K562 (cell line): ENCODE results near the gene FANCI. TPM values are rescaled to one million over a fixed set of nuclear protein-coding genes. Genes with fewer than 3 reads are reported as not detected.

ENCODE experiments used
- AFF4 ChIP-seq: sonication (generic); formaldehyde crosslinking; IDR thresholded peaks from 2 replicates; pipeline ENCODE4 v1.8.0; 2023; ENCODE audit warnings: mild to moderate bottlenecking, missing genetic modification reagents
- BRF1 ChIP-seq: IDR thresholded peaks from 3 replicates; pipeline ENCODE4 v1.6.1; 2011; ENCODE audit warnings: borderline replicate concordance, mild to moderate bottlenecking; ENCODE audit not compliant: insufficient read length; ENCODE audit errors: extremely low read depth
- C11orf30 ChIP-seq: fragments of 450-650 bp; IDR thresholded peaks from 2 replicates; pipeline ENCODE4 v1.6.1; 2016; ENCODE audit warnings: low read depth, mild to moderate bottlenecking
- DMBX1 ChIP-seq: fragments of 250-450 bp; sonication (Bioruptor Pico); IDR thresholded peaks from 2 replicates; pipeline ENCODE4 v1.8.0; 2022; ENCODE audit warnings: inconsistent platforms, mild to moderate bottlenecking, moderate library complexity, borderline replicate concordance
- E2F8 ChIP-seq: fragments of 450-650 bp; IDR thresholded peaks from 2 replicates; pipeline ENCODE4 v1.7.1; 2018; ENCODE audit warnings: mild to moderate bottlenecking, low read depth; ENCODE audit not compliant: partially characterized antibody
- ESRRB ChIP-seq: fragments of 250-450 bp; sonication (Bioruptor Pico); IDR thresholded peaks from 2 replicates; pipeline ENCODE4 v1.5.0; 2020; ENCODE audit warnings: mild to moderate bottlenecking, moderate library complexity, borderline replicate concordance
- GTF3C2 ChIP-seq: IDR thresholded peaks from 3 replicates; pipeline ENCODE4 v1.6.1; 2011; ENCODE audit warnings: borderline replicate concordance, mild to moderate bottlenecking, moderate library complexity; ENCODE audit not compliant: insufficient read length; ENCODE audit errors: extremely low read depth
- MIER1 ChIP-seq: fragments of 450-650 bp; IDR thresholded peaks from 2 replicates; pipeline ENCODE4 v1.6.1; 2016; ENCODE audit warnings: antibody characterized with exemption, mild to moderate bottlenecking, low read depth
- POLR2AphosphoS2 ChIP-seq: IDR thresholded peaks from 2 replicates; pipeline ENCODE4 v1.6.1; 2012; ENCODE audit warnings: low read length, improper control_type of control experiment
- RBM34 ChIP-seq: fragments of 200-400 bp; formaldehyde crosslinking; IDR thresholded peaks from 2 replicates; pipeline ENCODE4 v1.6.1; 2018; ENCODE audit warnings: low read length, borderline replicate concordance; ENCODE audit not compliant: insufficient read depth
- TAF9B ChIP-seq: fragments of 450-650 bp; IDR thresholded peaks from 2 replicates; pipeline ENCODE4 v1.6.1; 2018; ENCODE audit warnings: mild to moderate bottlenecking; ENCODE audit not compliant: partially characterized antibody
- TEAD2 ChIP-seq: fragments of 450-650 bp; IDR thresholded peaks from 2 replicates; pipeline ENCODE4 v1.6.1; 2016; ENCODE audit warnings: missing genetic modification characterization, control low read depth, missing compliant biosample characterization
- THRA ChIP-seq: fragments of 450-650 bp; IDR thresholded peaks from 2 replicates; pipeline ENCODE4 v1.6.1; 2017; ENCODE audit warnings: mild to moderate bottlenecking, moderate library complexity
- ZNF140 ChIP-seq: fragments of 250-450 bp; sonication (Bioruptor Pico); IDR thresholded peaks from 2 replicates; pipeline ENCODE4 v1.8.0; 2021; ENCODE audit warnings: moderate library complexity, mild to moderate bottlenecking, inconsistent platforms
- ZNF217 ChIP-seq: sonication (generic); formaldehyde crosslinking; IDR thresholded peaks from 2 replicates; pipeline ENCODE4 v1.8.0; 2022; ENCODE audit warnings: mild to moderate bottlenecking, missing genetic modification reagents
- ZSCAN29 ChIP-seq: fragments of 450-650 bp; IDR thresholded peaks from 2 replicates; pipeline ENCODE4 v1.6.1; 2017
- polyA plus RNA-seq, 8 experiments: library from polyadenylated mRNA; depleted of rRNA in 4 of 8; stranded (reverse) in 5 of 8; unstranded in 3 of 8; fragments of >200 nt; fragmentation: Nextera tagmentation in 2 of 8; fragmentation: Illumina TruSeq in 1 of 8; extraction: Ambion mirVana in 2 of 8; extraction: Trizol in 1 of 8; gene quantifications; 2 replicates each; pipeline versions ENCODE4 v1.2.1 to v1.2.3, GENCODE V29; 2011 to 2014; ENCODE audit warnings: inconsistent platforms in 1 of 8, missing spikeins in 1 of 8
- total RNA-seq, 7 experiments: library from RNA; depleted of rRNA in 6 of 7; stranded (reverse); fragments of >200 nt in 6 of 7; fragmentation: Illumina TruSeq in 2 of 7; extraction: Trizol in 2 of 7; gene quantifications; 2 replicates each; pipeline versions ENCODE4 v1.2.1 to v1.2.3, GENCODE V29; 2011 to 2021; ENCODE audit warnings: low replicate concordance in 1 of 7

The FANCI gene
- total and polyA plus RNA-seq, 9 of the 15 experiments (the other 6 are each of a cell fraction or from before 2014, with no cell fraction given): 72.1 to 165 (median 131) TPM

- TF ChIP-seq ZNF140 (CRISPR knock-in tag): no peak
- peak; percentile 13; the same call in 1 of the 2 replicates for TF ChIP-seq DMBX1
- no peak for TF ChIP-seq RBM34
- no peak for TF ChIP-seq THRA
- no peak; the same call in 1 of the 2 replicates for TF ChIP-seq AFF4
- no peak for TF ChIP-seq TEAD2
- no peak for TF ChIP-seq MIER1
- TF ChIP-seq ZSCAN29: peak; percentile 85
- TF ChIP-seq GTF3C2: peak; percentile 96
- peak; percentile 83 for TF ChIP-seq TAF9B
- TF ChIP-seq BRF1: peak; percentile 84
- peak; percentile 62 for TF ChIP-seq C11orf30
- peak; percentile 52; the same call in 1 of the 2 replicates for TF ChIP-seq POLR2AphosphoS2
- no peak for TF ChIP-seq ESRRB (CRISPR knock-in tag)
- no peak for TF ChIP-seq E2F8
- no peak for TF ChIP-seq ZNF217
These were observed 90.9 kb downstream of the FANCI start, which contains the start of gene POLG (continued) for GRCh38 chr15:89334510-89335297.
